Measurements from ENCODE around the gene HLA-DMA. TPM values are rescaled to one million over a fixed set of nuclear protein-coding genes. Genes with fewer than 3 reads are reported as not detected.

The HLA-DMA gene
- total RNA-seq, 1 experiment from 2014 or later = 9.0 TPM

DNA sequence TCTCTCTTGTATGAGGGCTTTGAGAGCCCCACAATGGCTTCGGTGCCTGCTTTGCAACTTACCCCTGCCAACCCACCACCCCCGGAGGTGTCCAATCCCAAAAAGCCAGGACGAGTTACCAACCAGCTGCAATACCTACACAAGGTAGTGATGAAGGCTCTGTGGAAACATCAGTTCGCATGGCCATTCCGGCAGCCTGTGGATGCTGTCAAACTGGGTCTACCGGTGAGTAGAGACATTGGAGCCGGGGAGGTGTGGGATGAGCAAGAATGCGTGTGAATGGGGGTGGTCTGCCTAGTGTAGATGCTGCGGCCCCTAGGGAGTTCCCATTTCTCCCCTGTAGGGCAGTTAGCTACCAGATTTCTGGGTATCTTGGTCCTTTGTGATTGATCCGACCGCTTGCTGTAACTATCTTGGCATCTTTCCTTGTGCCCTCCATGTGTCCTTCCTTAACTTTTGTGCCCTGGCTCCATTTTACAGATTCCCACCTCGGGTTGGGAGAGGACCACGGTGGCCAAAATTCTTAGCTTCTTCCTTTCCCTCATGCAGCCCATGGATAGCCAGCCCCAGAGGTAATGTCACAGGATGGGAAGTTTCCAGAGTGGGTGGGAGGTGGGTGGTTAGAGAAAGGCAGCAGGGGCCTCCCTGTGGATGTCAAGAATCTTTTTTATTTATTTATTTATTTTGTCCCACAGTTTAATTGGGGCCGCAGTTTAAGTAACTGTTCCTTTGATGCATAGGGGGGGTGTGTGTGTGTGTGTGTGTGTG lies 21.8 kb upstream of the HLA-DMA start:
- DNase-seq (ENCODE audit: low spot score) = no peak

DNA sequence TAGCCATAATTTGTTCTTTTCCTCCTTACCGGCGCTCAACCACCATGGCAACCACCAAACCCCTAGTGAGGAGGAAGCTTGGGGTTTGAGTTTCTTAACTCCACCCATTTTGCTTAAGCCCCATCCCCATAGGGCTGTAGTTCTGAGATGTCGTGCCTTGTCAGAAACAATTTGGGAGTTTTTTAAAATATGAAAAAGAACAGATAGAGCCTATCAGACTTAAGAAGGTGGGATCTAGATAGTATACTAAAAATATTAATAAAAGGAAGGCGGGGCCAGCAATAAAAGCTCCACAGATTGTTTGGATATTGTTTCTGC lies 21.1 kb upstream of the HLA-DMA start:
- DNase-seq (ENCODE audit: low spot score) = peak; percentile 51

DNA sequence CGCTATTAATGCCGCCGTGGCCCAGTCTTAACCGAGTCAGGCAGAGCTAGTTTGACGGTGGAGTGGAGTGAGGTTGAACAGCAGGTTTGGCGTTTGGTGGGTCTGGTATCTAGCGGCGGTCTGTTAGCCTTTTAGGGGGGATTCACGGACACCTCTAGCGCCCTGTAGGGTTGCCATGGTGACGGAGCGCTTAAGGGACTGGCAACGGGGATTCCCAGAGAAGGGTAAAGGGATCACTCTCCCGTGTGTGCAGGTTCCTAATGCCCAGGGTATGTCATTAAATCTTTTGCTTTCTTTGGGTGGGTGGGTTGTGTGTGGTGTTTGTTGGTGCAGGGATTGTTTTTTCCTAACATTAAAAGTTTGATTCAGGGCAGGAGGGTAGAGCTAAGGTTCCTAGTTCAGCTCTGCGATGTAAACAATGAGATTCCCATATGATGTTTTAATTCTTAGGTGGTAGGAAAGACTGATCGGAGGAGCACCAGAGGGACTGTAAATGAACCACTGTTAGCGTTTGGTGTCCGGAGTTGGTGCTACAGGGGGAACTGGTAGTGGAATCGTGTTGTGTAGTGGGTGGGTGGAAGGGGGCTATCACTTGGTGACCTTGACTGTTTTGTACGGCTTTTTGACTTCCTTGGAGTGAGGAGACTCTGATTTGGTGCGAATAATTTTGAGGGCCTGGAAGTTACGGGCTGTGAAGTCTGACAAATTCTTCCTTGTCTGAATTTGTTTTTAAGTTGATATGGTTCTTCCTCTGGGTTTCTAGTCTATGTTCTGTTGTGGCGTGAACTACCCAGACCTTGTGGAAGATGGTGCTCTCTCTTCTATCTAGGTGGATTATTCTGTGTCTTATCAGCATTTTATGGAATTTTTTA lies 20.5 kb upstream of the HLA-DMA start:
- peak; percentile 54 for DNase-seq (ENCODE audit: low spot score)

DNA sequence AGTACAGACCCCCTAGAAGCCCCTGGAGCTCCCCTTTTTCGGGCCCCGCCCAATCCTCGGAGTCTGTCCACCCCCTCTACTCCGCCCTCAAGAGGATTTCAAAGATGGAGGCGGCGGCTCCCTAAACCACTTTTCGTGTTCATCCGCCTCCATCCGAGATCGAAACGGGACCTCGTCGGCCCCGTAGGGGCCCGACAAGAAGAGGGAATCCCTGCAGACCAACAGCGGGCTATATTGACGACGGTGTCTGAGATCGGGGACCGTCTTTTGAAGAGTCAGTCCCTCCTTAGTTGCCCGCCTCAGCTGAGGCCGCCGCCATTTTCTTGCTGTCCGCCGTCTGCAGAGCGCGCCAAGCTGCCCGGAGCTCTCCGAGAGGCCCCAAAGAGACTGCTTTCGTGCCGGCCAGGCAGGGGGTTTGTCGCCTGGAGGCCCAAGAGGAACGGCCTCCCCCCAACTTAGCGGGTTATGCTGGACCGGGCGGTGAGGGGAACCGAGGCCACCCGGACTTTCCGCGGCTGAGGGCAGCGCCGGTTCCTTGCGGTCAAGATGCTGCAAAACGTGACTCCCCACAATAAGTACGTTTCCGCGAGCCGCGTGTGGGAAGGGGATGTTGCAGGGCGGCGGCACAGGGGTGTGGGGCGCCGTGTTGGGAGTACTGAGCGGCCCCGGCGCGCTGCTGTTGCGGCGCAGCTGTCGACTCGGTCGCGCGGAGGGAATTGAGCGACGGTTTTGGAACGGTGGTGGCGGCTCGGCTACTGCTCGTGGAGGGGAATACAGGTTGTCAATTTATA lies 19.7 kb upstream of the HLA-DMA start:
- DNase-seq (ENCODE audit: low spot score) = no peak

DNA sequence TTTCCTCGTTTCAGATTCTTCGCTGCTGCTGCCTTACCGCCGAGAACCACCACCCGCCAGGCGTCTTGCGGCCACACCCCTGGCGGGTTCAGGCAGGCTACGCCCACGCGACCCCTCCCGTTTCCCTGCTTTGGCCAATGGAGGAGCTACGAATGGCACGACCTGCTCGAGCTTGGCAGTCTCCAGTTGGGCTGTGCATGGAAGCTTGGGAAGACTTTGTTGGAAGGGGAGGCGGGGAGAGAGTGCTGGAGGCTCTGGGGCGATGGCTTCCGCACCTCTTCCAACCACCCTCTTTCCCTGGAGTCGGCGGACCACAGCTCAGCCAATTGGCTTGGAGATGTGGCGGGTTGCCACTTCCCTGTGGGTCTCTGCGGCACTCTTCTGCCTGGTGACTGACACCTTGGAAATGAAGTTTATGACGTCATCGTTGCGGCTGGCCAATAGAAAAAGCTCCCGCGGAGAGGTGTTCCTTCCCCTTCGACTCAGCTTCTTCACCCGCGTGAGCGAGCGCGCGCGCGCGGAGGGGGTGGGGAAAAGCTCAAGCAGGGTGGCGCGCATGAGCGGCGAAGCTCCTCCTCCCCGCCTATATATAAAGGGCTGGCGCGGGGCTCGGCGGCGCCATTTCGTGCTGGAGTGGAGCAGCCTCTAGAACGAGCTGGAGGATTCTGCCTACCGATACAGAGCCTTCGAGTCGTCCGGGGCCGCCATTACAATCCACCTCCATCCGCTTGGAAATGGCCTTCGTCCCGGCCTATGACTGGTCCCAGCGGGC lies 18.9 kb upstream of the HLA-DMA start:
- peak; percentile 99 for DNase-seq (ENCODE audit: low spot score)

DNA sequence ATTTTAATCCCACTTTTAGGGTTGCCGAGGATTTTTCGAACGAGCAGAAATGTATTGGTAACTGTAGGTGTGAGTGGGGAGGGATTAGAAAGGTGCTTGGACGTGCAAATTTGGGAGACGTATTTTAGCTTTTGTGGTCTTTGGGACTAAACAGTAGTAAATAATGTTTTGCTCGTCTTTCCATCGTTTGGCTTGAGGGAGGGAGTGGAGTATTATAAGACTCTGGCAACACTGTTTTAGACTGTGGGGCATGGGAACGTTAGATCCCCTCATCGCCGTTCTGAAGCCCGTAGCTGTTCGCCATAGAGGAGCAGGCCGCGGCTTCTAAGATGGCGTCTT lies 18.3 kb upstream of the HLA-DMA start:
- peak; percentile 42 for DNase-seq (ENCODE audit: low spot score)

DNA sequence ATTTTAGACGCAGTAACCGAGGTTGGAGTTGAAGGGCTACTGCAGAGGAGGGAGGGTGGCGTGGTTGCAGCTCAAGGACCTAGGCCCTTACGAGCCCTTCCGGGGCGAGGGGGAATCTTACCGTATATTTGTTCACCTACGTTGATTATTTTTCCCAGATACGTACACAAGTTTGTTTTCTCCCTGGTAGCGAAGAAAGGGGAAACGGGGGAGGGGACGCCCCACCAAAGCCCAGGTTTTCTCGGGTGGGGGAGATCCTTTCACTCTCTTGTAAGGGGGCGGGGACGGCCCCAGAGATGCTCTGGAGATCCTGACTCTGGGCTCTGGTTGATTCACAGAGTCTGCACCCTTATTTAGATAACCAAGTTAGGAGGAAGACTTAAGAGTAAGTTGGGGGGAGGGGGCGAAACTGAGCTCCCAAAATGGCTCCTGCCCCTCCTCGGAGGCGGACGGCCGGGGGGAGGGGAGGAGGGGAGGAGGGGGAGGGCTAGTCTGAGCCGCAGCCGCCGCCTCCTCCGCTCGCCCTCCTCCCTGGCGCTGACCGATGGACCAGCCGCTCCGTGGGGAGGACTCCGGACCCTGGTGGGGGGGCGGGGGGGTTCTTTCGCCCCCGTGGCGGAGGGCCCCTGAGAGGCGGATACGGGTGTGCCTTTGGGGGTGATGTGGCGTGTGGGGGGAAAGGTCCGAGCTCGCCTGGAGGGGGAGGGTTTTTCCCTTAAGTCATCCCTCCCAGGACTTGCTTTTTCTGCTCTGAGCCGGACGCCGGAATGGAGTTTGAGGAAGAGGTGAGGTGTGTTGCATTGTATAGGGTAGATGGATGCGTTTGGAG lies 17.7 kb upstream of the HLA-DMA start:
- peak; percentile 82 for DNase-seq (ENCODE audit: low spot score)

DNA sequence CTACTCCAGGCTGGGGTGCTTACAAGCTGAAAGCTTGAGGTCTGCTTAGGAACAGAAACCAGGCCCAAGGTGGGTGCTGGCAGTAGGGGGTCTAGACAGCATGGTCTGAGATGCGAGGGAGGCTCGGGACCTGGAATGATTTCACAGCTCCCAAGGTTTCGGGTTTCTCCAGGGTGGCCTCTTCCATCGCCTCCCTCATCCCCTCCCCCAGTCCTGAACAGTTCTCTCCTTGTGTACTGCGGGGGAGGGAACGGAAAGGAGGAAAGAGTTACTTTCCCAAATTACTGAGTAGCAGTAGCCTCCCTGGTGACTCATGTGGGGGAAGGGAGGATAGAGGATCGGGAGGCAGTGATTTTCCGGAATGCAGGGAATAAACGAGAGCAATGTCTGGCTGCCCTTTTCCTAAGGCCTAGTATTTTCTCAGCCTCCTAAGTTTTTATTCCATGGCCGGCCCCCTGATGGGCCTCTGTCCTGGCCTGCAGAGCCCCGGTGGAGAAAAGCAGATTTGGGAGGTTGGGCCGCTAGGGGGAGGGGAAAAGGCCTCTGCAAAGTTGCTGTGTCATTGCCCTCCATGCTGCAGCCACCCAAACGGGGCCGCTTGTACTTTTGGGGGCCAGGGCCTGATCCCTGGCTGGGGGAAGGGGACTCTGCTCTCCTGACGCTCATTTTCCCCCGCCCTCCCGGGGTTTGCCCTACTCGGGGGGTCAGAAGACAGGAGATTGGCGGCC lies 17.0 kb upstream of the HLA-DMA start:
- peak; percentile 80 for DNase-seq (ENCODE audit: low spot score)

DNA sequence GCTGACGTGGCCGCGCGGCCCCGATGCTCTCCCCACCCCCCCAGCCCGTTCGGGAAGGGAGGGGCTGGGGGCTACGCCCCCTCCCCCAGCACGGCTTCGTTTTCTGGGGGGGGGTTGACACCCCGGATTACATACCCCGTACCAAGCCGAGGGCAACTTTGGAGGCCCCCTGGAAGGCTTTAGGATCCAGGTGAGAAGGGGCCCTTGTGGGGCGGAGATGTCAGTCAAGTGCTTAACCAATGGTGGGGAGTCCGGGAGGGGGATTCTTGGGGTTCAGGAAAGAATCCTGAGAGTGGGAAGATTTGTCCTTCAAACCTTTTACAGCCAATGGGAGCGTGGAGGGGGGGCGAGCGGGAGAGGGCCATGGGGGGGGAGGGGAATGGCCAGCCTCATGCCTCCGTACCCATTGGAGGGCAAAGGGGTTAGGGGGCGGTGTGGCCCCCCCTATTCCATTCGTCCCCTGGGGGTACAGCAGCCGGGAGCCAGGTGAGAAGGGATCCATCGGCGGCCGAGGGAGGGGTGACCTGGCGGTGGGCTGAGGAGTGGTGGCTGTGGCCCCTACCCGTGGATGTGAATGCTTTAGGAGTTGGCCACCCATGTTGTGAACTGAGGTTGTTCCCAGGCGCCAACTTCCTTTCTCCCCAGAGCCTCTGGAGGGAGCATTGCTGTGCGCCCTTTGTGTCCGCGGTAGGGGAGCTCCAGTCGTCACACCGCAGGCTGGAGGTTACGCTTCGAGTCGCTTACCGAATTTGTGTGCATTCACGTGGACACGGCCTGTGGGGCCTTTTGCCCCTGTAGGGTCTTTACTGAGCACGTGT lies 16.2 kb upstream of the HLA-DMA start:
- DNase-seq (ENCODE audit: low spot score) = peak; percentile 75

DNA sequence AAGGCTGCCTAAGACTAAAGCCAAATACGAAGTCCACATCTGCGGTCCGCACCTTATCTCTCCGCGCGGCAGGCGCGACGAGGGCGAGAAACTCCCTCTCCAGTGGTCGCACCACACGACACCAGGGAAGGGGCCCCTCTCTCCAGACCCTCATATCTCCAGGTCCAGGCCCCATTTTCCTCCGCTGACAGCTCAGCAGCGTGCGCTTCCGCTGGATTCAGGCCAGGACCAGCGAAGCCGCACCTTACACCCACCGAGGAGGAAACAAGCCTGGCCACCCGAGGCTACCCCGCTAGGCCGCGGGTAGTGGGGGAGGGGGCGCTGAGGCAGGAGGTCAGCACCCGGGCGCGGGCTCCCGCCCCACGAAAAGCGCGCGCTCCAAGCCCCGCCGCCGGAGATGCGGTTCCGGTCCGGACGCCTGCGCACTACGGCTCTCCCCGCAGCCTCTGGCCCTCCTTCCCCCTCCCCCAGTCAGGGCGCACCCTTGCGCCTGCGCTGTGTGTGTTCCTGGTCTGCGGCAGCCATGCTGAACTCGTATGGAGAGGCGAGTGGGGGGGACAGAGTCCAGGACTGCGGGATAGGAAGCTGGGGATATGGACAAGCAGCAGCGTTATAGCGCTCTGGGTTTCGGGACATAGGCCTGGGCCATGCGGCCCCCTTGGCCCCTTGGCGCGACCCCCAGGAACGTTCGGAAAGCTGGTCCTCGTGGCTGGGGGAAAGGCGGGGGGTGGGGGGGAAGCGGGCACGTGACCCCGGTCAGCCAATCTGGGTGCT lies 15.4 kb upstream of the HLA-DMA start, which contains the start of gene BRD2:
BRD2 (plus strand) TSS at position 502 of the 774 bp plus-strand sequence. CDS start 4,305 bp downstream, outside the sequence.
- peak; percentile 98 for DNase-seq (ENCODE audit: low spot score)

DNA sequence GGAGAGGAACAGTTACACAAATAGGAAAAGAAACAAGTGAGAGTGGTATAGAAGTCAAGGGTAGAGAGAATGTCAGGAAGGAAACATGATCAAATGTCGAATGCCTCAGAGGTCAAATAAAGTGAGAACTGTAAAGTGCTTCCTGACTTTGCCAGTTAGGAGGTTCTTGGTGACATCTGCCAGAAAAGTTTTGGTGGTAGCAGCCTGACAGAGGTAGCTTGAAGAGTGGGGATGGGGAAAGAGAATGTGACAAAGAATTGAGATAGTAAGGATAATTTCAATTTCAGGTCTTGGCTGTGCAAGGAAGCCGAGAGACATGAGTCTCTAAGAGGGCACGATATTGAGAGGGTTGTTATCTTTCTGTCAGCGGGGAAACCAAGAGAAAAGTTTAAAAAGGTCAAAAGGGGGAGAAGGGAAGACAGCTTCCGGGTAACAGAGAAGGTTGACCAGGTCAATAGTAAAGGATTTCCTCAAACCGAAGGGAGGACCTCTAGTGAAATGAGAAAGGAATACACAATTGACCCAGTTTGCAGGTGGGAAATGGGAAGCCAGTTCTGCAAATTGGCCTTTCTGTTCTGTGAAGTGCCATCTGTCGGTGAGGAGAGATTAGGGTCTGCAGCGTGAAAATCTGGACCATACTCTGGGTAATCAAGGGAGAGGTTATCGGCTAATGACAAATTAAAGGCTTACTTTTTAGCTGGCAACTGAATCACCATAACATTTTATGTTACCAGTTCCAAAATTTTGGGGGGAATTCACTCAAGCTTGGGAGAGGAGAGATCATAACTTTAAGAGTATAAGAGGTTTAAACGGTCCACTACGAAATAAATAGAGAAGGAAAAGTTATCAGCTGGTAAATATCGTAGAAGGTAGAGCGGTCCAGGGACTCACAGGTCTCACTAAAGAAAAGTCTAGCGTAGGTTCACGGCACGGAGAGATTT lies 14.5 kb upstream of the HLA-DMA start:
- DNase-seq (ENCODE audit: low spot score) = peak; percentile 78

DNA sequence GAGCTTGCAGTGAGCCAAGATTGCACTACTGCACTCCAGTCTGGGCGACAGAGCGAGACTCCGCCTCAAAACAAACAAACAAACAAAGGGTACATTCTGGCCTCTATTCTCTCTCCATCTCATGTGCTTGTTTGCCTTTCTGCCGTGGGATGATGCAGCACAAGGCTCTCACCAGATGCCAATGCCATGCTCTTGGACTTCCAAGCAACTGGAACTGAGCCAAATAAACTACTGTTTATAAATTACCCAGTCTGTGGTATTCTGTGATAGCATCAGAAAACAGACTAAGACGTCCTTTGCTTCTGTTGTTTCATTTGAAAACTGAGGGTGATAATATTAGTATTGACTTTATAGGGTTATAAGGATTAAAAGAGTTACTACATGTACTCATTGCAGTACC lies 11.9 kb upstream of the HLA-DMA start:
- DNase-seq (ENCODE audit: low spot score) = no peak

DNA sequence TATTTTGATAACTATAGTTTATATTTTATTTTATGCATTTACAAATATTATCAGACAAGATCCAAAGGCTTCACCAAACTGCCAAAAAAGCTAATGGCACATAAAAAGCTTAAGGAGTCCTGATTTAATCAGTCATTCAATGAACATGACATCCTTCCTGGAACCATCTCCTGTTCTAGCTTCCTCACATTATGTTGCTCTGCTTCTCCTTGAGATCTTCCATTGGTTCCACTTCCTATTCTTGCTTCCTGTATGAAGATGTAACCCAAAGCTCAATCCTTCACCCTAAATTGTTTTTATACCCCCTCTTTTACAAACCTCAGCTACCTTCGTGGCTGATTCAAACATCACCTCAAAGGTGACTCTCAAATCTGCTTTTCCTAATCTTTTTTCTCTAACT lies 11.0 kb upstream of the HLA-DMA start:
- no peak for DNase-seq (ENCODE audit: low spot score)

DNA sequence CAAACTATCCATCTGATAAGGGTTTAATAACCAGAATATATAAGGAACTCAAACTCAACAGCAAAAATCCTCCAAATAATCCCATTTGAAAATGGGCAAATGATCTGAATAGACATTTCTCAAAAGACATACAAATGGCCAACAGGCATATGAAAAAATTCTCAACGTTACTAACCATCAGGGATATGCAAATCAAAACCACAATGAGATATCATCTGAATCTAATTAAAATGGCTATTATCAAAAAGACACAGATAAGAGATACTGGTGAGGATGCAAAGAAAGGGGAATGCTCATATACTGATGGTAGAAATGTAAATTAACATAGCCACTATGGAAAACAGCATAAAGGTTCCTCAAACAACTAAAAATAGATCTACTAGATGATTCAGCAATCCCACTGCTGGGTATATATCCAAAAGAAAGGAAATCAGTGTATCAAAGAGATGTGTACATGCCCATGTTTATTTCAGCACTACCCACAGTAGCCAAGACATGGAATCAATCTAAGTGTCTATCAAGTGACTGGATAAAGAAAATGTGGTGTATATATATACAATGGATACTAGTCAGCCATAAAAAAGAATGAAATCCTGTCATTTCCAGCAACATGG lies 9.4 kb upstream of the HLA-DMA start:
- no peak for DNase-seq (ENCODE audit: low spot score)

DNA sequence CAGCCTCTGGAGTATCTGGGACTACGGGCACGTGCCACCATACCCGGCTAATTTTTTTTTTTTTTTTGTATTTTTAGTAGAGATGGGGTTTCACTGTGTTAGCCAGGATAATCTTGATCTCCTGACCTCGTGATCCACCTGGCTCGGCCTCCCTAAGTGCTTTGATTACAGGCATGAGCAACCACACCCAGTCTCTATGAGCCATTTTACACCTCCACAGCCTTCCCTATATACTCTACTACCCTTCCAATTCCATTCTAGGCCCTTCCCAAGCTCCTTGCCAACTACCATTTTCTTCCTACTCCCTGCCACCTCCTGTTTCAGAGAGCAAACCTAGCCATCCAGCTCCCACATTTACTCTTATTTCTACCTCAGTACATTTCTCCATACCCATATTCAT lies 7.7 kb upstream of the HLA-DMA start:
- no peak for DNase-seq (ENCODE audit: low spot score)

DNA sequence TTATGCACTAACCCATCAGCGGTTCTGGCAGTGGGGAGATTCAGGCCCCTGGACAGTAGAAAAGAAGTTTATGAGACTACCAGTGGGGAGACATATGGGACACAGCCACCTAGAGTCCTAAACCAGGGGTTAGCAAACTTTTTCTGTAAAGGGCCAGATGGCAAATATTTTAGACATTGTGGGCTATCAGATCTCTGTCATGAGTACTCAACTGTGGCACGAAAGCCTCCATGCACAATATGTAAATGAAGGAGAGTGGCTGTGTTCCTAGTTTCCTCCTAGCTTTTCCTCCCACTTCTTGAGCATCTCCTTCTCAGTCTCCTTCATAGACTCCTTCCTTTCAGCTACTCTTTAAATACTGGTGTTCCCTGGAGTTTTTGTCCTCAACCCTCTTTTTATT lies 3.3 kb upstream of the HLA-DMA start:
- DNase-seq (ENCODE audit: low spot score) = no peak

All from HT-29 (cell line).